Renal cortex interstitium (tissue), 11 donors: ENCODE data around the gene SH3PXD2A. TPM values are rescaled to one million over a fixed set of nuclear protein-coding genes. Genes with fewer than 3 reads are reported as not detected.
"Not testable (repeated sequence)": the region's sequence is repeated elsewhere in the genome, so short reads cannot be mapped to it uniquely, and the experiment has no call there.

Source experiments
- DNase-seq, 11 donors: peaks; one replicate each; pipeline ENCODE4 v3.0.0-alpha.2; 2013; ENCODE audit warnings: low read depth in 9 of 11, low spot score in 4 of 11; ENCODE audit errors: extremely low read depth in 1 of 11
- polyA plus RNA-seq, 3 donors: library from polyadenylated mRNA; unstranded; fragments of 120-200 nt; gene quantifications; one replicate each; pipeline ENCODE4 v1.2.1, GENCODE V29; 2013; ENCODE audit not compliant: insufficient read length in 3 of 3

Gene SH3PXD2A
- polyA plus RNA-seq, 3 donors: 27.1 to 36.2 (median 32.3) TPM

DNA sequence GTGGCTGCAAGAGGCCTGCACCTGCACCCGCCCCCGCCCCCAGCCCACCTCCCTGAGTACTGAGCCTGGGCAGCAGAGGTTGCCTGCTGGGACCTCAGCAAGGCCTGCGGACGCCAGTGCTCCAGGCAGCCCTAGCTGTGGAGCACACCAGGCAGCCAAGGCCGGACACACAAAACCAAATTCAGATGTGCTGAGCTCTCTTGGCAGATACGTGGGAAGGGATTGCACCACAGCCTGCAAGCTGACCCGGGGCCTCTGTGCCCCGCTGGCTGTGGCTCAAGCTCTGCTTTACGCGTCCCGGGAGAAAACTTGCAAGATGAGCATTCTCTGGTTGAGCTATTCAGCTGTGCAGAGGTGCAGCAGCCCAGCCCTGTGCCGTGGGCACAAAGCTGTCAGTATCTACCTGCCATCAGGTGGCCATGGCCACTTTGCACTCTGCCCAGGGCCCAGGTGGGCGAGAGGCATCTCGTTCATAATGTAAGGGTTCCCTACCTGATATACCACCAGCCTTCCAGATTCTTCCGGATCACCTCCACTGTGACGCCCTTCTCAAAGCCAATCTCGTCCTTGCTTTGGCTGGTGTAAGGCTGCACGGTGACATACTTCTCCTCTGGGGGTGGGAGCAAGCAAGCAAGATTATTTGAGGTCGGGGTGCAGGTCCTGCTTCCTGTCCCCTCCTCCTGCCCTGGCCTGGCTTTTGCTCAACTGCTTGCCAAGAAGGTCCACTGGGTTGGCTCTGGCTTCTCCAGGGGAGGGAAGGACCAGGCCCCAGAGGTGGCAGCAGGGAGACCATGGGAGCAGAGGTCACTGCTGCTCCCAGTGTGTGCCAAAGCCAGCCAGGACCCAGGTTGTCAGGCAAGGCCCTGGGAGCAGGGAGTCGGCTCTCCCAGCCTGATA is 238.4 kb downstream of the SH3PXD2A start:
- DNase-seq: no peak

DNA sequence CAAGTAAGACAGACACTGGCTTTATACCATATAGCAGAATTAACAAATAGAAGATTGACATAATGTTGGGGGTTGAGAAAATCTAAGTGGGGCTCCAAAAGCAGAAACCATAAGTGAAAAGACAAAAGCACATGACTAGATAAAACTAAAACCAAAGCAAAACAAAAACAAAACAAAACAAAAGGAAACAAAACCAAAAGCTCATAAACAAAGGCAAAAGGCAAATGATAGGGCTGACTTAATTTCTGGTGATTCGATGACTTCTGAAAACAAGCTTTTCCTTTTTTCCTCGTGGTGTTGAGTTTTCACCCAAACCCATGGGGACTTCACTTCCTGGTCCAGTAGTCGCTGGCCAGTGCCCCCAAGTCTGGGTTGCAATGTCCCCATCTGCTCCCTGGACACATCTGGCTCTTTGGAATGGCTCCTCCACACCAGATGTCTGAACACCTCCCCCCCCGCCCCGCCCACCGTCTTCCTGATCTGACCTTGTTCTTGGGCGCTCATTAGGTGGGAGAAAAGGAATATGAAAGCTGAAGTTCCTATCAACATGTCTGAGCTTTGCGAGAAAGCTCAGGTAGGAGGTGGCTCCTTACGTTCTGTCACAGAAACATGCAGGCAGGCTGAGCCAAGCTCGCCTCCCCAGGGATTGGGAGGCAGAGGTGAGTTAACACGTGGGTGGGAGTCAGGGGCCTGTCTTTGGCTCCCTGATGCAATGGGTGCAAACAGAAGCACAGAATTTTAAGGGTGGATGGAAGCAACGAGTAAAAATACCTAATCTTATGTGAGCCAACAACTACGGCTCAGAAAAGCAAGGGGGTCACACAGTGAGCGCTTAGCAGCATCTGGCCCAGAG is 240.8 kb downstream of the SH3PXD2A start:
- DNase-seq: no peak

DNA sequence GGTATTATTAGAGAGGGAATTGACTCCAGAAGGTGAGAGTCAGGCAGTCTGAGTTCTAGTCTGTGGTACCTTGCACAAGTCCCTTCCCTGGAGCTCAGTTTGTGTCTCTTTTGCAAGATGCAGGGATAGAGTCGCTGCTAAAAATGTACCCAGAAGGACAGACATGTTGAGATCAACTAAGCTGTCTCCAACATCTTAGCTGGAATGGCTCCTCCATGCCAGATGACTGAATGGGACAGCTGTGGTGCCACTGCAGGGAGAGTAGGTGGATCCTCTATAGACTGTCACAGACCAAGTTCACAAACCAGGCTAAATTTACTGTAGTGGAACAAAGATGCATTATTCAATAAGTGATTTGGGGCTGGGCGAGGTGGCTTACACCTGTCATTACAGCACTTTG is 241.8 kb downstream of the SH3PXD2A start:
- DNase-seq: no peak

DNA sequence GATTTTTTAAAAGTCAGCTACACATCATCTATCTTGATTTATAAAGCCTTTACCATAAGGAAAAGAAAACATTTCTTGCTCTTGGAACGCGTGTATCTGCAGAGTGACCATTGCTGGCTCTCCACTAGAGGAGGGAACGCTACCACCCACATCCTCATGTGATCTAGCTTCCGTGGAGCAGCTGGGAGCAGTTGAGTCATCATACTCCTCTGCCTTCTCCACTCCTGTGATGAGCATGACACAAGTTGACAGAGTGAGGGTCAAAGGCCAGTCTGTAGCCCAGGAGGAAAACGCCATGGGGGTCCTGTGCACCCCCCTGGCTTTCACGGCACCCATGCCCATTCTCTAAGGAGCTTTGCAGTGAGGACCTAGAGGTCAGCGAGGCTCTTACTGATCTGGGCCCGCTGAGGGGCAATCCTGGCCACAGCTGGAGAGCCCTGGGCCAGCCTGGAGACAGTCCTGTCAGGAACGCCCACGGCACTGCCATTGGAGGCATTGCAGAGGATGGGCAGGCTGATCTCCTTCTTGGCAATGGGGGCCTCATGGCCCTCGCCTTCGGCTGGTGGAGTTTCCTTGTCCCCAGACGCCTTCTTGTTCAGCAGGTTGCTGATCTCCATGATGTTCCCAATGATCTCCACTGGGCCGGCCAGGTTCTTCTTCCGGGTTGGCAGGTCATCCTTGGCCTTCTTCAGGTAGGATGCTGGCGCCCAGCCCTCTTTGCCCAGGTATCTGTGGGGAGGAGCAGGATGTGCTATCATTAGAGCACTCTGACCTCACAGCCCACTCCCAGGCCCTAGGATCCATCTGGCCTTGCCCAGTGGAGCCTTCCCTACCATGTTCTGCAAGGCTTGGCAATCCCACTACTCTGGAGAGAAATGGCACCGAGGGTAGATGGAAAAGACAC is 242.7 kb downstream of the SH3PXD2A start:
- DNase-seq: no peak

DNA sequence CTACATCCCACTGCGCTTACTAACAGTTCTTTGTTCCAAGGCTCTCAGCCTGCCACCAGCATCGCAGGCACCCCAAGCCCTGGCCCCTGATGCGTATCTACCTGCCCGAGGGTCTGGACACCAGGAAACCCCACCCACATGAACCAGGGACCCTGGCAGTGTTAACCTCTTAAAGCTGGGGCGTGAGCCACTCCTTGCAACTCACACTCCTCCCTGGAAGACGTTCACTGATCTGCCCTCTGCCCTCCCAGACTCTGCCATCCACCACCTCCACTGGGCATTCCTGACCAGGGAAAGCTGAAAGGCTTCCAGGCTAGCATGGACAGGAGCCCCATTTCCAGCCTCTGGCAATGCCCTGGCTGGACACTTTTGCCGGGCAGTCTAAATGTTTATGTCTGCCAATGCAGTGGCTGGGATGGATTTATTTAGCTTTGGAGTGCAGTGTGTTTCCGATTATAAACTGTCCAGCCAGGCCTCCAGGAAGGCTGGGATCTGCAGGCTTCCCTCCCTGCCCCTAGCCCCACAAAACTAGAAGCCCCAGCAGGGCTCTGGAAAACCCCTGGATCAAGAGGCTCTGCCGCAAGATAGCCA is 244.4 kb downstream of the SH3PXD2A start:
- no peak for DNase-seq

DNA sequence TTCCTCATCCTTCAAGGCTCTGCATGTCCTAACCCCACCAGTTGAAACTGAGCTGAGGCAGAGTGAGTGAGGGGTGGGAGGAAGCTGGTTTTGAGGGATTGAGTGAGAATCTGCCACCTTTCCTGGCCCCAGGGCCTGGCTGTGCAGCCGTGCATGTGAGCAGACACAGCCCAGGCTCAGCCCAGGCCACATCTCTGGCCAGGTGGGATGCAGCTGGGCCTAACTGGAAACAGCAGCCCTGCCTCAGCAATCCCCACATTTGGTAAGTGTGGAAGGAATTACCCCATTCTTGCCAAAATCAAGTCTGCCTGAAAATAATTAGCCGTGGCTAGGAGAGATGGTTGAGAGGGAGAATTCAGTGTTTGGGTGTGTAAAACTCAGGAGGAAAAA is 245.3 kb downstream of the SH3PXD2A start:
- DNase-seq: no peak

DNA sequence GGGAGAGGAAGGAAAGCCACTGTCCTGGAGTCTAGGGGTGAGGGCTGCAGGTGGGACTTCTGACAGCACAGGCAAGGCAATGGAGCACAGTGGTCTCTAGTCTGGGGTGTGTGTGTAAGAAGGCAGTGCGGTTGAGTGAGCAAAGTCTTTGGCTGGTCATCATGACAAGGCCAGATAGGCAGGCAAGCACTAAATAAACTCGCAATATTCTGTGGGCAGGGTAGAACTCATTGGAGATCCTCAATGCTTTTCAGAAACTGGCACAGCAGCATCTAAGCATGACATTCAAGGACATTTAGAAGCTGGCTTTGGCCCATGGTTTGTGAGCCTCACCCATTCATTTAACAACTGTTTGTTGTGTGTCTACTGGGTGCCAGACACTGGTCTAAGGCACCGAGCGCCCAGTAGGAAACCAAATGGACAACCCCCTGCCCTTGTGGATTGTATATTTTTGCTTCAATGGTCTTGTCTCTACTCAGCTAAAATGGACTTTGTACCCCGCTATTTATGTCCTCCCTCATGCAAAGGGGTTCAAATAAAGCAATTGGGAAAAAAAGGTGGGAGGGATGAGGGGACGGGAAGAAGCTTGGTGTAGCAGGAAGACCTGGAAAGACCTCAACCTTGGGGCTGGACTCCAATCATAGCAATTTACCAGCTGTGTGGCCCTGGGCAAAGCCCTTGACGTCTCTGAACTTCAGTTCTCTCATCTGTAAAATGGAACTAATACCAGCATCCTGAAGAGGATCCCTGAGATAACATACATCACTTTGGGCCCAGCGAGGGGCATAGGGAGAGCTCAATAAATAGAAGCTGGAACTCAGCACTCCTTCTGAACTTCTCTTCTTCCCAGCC is 245.9 kb downstream of the SH3PXD2A start:
- DNase-seq: no peak

DNA sequence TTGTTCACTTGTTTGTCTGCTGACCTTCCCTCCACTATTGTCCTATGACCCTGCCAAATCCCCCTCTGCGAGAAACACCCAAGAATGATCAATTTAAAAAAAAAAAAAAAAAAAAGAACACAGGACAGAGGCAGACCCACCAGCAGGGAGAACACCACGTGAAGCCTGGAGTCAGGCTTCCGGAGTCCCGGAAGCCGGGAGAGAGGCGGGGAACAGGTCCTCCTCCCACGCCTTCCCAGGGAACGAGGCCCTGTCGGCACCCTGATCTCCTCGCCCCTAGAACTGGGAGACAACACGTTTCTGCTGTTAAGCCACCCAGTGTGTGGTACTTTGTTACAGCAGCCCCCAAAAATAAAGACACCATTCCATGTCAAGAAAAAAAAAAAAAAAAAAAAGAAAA is 247.3 kb downstream of the SH3PXD2A start:
- not testable (repeated sequence) for DNase-seq

DNA sequence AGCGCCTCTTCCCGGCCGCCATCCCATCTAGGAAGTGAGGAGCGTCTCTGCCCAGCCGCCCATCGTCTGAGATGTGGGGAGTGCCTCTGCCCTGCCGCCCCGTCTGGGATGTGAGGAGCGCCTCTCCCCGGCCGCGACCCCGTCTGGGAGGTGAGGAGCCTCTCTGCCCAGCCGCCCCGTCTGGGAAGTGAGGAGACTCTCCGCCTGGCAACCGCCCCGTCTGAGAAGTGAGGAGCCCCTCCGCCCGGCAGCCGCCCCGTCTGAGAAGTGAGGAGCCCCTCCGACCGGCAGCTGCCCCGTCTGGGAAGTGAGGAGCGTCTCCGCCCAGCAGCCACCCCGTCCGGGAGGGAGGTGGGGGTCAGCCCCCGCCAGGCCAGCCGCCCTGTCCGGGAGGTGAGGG is 248.3 kb downstream of the SH3PXD2A start:
- DNase-seq: not testable (repeated sequence)

DNA sequence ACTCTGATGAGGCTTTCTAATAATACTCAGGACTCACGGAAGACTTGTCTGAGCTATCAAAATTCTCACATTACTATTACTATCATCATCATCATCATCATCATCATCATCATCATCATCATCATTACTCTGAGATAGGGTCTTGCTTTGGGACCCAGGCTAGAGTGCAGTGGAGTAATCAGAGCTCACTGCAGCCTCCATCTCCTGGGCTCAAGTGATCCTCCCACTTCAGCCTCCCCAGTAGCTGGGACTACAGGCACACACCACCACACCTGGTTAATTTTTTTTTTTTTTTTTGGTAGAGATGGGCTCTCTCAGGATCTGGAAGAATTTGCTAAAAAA is 249.3 kb downstream of the SH3PXD2A start:
- not testable (repeated sequence) for DNase-seq

DNA sequence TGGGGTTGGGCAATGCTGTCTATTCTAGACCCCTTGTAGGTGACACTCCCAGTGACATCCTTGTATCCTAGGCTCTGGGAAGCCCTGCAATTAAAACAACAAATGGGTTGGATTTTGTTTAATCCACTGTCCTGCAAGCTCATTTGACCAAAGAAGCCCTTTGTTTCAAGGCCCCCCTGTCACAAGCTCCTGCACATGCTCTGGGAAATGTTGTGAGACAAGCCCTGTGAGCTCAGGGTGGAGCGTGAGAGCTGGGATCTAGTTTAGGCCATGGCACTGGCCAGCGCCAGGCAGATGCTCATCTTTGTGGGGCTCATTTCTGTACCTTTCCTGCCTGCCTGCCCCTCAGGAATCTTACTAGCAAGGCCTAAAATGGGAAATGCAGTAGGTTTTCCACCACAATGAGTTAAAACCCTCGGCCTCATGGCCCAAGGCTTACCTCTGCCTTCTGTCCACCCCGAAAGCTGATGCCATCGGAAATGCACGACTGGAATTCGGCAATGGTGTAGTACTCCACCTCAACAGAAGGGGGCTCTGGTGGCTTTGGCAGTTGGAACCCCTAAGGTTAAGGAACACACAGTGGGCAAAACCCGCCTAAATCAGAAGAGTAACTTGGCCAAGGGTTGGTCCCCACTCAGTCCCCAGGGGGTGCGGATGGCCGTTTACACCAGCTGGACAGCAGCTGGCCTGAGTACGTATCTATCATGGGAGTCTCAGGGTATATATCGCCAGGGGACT is 249.8 kb downstream of the SH3PXD2A start:
- no peak for DNase-seq

DNA sequence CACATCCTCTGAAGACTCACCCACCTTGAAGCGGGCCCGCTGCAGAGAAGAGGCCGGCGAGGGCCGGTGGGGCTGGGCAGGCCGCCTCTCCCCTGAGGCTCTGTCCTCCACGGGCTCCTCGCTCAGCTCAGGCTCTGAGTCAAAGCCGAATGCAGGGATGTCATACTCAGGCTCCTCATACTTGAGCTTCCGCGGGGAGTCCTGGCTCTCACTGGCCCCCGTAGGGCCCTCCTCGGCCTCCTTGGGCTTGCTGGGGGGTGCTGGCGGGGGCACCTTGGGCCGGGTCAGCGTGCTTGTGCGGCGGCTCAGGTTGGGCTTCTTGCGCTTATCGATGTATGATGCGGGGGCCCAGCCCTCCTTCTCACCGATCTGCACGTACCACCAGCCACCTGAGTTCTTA is 252.0 kb downstream of the SH3PXD2A start:
- DNase-seq: no peak

DNA sequence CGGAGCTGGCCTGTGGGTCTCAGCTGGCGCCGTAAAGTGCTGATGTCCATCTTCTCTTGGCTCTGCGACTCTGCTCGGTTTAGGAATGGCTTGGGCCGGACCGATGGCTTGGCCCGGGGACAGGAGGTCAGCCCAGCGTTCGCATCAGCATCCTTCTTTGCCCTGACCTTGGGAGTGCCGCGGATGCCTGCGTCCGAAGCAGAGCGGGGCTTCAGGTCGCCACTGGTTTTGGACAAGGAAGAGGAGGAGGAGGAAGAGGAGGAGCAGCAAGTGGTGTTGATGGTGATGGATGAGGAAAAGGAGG is 252.6 kb downstream of the SH3PXD2A start:
- no peak for DNase-seq

DNA sequence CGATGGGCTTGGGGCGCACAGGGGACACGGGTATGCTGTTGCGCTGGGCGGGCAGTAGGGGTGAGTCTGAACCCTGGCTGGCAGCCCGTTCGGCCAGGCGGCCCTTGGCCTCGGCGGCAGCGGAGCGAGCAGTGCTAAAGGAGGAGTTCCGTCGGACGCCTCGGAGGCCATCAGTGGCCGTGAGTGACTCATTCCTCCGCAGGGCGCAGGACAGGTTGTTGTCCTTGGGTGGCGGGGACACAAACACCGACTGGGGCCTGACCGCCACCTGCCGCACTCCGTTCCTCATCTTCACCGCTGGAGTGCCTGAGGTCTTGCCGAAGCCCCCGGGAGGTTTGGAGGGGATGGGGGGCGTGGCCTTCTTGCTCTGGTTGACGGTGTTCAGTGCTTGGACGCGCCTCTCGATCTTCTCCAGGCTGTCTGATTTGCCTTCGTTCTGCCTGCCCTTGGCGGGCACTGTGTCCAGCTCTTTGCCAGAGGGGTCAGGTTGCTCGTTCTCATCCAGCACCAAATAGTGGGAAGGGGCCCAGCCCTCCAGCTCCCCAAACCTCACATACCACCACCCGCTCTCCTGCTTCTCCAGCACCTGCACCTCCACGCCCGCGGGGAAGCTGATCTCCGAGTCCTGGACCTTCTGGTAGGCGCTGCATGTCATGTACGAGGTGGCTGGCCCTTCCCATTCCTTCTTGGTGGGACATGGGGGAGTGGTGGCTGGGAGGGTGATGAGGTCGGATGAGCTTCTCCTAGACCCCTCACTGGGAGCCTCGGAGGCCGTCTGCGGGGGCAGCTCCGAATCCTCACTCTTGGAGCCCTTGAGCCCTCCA is 253.1 kb downstream of the SH3PXD2A start:
- no peak for DNase-seq

DNA sequence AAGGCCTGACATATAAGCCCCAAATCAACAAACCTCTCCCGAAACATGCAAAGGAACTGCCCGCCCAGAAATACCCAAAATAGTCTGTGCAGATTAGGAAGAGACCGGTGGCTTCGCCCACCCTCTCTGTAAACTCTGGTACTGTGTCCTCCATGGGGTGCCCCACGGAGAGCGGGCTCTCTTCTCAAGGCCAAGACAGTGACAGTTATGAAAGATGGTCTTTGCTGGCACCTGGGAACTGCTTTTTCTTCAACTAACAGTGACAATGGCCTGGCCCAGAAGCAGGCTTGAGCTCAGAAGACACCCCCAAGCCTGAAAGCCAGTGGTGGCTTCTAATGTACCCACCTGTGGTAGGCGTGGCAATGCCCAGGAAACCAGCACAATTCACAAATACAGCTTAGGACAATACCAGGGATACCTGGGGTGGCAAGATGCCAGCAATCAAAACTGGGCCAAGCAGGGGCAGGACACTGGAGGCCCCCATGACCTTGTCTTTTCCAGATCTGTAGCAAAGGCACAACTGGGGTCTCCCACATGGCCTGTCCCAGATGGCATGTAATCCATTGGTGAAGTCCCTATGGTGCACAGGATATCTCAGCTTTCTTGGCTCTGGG is 254.3 kb downstream of the SH3PXD2A start:
- DNase-seq: no peak

DNA sequence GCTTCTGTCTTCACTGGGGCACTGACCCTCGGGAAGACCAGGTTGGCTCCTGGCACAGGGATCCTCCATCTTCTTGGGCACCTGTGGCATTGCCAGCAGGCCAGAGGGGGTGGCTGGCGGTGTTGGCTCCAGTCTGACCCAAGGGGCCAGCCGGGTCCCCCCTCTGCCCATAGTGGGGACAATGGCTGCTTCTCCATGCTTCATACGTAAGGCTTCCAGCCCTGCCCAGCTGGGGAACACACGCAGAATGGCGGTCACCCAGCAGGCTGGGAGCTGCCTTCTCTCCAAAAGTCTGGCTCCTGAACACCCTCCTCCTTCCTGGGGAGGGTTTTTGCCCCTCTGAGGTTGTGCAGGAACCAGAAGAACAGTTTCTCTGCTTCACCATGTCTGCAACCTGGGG is 255.1 kb downstream of the SH3PXD2A start:
- DNase-seq: no peak
